RPMI7951 (cell line): ENCODE results near the gene ASCC3. TPM values are rescaled to one million over a fixed set of nuclear protein-coding genes. Genes with fewer than 3 reads are reported as not detected.
"Not testable (repeated sequence)": the region's sequence is repeated elsewhere in the genome, so short reads cannot be mapped to it uniquely, and the experiment has no call there.

Source experiments
- DNase-seq: peaks from one replicate; pipeline ENCODE4 v3.0.0-alpha.2; 2012; ENCODE audit warnings: low read depth
- total RNA-seq: library from RNA; depleted of rRNA; stranded (reverse); fragments of >200 nt; shearing (Covaris generic); gene quantifications from 2 replicates; pipeline ENCODE4 v1.2.3, GENCODE V29; 2014; rRNA removed

ASCC3 gene, protein sequence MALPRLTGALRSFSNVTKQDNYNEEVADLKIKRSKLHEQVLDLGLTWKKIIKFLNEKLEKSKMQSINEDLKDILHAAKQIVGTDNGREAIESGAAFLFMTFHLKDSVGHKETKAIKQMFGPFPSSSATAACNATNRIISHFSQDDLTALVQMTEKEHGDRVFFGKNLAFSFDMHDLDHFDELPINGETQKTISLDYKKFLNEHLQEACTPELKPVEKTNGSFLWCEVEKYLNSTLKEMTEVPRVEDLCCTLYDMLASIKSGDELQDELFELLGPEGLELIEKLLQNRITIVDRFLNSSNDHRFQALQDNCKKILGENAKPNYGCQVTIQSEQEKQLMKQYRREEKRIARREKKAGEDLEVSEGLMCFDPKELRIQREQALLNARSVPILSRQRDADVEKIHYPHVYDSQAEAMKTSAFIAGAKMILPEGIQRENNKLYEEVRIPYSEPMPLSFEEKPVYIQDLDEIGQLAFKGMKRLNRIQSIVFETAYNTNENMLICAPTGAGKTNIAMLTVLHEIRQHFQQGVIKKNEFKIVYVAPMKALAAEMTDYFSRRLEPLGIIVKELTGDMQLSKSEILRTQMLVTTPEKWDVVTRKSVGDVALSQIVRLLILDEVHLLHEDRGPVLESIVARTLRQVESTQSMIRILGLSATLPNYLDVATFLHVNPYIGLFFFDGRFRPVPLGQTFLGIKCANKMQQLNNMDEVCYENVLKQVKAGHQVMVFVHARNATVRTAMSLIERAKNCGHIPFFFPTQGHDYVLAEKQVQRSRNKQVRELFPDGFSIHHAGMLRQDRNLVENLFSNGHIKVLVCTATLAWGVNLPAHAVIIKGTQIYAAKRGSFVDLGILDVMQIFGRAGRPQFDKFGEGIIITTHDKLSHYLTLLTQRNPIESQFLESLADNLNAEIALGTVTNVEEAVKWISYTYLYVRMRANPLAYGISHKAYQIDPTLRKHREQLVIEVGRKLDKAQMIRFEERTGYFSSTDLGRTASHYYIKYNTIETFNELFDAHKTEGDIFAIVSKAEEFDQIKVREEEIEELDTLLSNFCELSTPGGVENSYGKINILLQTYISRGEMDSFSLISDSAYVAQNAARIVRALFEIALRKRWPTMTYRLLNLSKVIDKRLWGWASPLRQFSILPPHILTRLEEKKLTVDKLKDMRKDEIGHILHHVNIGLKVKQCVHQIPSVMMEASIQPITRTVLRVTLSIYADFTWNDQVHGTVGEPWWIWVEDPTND (N-terminal part only)
- 40.7 and 42.1 TPM in 2 replicates for total RNA-seq

DNA sequence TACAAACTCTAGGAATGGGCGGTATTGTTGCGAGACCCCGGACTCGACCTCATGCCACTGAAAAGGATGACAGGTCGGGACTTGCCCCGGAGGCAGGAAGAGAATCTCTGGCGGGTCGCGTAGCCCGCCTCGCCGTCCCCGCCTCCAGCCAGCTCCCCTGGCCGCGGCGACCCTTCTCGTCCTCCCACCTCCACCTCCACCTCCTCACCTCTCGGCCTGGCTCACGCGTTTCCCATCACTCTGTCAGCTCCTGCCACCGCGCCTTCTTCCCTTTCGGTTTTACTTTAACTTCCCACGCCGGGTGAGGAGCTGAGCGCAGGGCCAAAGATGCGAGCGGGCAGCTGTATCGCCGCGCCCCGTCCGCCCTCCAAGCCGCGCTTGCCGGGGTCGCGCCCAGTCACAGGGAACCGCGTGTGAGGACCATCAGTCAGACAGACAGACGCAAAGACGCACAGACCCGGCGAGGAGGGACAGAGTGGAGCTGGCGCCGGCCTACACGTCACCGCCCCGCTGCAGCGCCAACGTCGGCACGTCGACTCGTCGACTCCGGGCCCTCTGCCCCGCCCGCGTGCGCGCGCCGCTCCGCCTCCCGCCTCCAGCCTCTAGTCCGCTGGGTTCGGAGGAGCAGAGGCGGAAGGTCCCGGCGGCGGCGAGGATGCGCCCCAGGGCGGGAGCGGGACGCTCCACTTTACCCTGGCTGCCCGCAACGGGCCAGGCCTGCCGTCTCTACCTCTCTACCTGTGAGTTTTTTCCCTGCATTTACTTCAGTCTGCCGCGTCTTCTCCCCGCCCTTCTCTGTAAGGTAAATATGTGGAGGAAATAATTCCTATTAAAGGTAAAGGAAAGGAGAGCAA lies at the start of gene ASCC3:
TSS of gene ASCC3 (minus strand) at position 477 of the 854 bp plus-strand sequence. CDS start 13,332 bp downstream, outside the sequence.
- DNase-seq, result peak; percentile 92

DNA sequence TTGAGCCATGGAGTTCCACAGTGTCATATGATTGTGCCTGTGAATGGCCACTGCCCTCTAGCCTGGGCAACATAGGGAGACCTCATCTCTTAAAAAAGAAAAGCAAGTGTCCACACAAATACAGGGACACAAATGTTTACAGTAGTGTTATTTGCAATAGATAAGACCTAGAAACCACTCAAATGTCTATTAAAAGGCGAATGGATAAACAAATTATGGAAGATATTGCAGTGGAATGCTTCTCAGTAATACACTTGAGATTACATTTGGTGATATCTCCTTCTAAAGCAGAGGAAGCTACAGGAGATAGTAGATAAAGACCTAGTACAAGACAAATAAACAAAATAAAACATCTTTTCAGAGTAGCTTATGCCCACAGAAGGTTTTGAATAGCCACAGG lies 44.6 kb upstream of the ASCC3 start:
- no peak for DNase-seq

DNA sequence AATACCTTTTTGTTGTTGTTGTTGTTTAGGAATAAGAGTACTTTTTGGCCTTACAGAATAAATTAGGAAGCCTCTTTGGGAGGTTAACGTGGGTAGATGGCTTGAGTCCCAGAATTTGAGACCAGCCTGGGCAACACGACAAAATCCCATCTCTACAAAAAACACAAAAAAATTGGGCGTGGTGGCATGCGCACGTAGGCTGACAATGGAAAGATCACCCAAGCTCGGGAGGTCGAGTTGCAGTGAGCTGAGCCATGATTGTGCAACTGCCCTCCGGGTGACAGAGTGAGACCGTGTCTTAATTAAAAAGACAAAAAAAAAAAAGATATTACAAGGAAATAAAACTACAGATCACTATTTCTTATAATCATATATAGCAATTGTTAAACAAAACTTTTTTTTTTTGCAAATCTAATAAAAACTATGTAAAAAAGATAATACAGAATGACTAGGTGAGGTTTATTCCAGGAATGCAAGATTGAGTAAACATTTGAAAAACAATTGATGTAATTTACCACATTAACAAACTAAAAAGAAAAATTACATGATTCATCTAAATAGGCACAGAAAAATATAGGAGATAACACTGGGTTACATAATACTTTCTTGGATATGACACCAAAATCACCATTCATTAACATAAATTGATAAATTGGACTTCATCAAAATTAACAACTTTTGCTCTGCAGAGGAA lies 43.6 kb upstream of the ASCC3 start:
- DNase-seq, result peak; percentile 1

DNA sequence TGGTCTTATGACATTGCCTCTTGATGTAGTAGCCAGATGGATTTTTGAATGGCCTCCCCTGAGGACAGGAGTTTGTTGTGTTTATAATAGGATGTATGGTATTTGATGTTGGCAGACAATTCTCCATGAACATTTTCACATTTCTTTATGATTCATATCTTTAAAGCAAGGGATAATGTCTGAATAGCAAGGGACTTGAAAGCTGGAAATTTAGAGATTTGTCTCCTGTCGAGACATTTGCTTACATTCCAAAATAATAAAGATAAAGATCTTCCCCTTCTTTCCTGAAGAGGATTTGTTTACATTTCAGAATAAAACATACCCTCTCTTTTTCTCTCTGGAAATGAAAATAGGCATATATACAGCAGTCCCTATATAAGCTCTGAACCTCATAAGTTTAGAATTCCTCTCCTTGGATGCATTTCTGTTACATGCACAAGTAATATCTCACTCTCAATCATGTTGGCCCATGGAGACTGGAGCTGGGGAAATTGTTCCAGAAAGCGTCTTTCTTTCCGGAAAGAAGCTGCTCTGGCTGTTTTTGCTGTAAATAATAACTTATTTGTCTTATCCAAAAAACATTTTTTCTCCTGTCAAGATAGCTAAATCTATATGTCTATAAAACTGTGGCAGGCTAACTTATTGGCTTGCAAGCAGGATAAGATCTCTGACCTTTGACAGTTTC lies 42.5 kb upstream of the ASCC3 start:
- DNase-seq, result no peak

DNA sequence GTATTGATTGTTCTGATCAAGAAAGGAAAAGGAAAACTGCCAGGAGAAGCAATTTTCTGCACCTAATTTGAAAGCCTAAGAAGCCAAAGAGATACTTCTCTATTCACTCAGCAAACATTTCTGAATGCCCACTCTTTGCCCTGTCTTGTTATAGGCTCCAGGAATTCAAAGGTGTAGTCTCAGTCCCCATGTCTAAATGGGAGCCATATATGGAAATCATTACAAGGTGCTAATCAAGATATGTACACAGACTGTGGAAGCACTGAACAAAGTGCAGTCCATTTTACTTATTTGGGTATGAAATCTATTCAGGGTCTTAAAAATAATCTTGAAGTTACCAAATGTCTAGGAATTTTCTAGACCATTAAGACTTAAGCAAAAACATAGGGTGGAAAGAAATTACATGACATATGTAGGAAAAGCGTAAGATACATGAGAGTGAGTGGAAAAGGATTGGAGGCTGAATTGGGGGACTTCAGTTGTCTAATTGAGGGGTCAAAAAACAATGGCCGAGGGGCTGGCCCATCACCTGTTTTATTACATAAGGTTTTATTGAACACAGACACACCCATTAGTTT lies 39.0 kb upstream of the ASCC3 start:
- no peak for DNase-seq

DNA sequence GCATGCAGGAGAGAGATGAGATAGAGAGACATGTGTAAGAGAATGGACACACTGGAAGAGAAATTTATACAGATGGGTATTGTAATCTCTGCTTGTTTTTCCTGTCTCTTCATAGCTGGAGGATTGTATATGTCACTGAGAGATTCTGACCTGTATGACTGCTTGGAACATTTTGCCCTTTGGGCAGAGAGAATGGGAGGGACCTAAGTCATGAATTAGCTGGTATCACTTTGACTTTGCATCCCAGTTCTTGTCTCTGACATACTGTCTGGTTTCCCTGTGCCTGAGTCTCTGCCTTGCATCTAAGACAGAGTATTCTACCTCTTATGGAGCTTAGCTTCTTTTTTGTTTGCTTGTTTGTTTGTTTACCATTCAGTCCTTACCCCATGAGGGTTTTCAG lies 37.0 kb upstream of the ASCC3 start:
- DNase-seq, result no peak

DNA sequence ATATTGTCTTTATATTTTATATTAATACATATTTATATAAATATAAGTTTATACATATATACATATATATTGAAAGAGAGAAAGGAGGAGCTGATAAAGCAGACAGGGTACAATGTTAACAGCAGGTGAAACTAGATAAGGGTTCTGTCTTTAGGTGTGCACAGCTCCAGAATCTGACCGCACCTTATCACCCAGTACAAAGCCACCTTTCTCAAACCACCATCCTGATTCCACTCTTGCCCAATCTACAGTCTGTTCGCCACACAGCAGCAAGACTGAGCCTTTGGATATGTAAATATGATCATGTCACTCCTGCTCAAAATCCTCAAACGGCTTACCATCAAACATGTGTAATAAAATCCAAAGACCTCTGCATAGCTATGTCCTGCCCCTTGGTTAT lies 34.7 kb upstream of the ASCC3 start:
- DNase-seq, result no peak

DNA sequence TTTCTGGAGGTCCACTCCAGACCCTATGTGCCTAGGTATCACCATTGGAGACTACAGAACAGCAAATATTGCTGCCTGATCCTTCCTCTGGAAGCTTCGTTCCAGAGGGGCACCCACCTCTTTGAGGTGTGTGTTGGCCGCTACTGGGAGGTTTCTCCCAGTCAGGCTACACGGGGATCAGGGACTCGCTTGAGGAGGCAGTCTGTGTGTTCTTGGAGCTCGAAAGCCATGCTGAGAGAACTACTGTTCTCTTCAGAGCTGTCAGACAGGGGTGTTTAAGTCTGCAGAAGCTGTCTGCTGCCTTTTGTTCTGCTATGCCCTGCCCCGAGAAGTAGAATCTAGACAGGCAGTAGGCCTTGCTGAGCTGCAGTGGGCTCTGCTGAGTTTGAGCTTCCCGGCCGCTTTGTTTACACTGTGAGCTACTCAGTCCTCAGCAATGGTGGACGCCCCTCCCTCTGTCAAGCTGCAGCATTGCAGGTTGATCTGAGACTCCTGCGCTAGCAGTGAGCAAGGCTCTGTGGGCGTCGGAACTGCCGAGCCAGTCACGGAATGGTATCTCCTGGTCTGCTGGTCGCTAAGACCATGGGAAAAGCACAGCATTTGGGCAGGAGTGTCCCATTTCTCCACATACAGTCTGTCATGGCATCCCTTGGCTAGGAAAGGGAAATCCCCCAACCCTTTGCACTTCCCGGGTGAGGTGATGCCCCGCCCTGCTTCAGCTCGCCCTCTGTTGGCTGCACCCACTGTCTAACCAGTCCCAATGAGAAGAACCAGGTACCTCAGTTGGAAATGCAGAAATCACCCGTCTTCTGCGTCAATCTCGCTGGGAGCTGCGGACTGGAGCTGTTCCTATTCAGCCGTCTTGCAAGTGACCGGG lies 32.5 kb upstream of the ASCC3 start:
- no peak for DNase-seq

DNA sequence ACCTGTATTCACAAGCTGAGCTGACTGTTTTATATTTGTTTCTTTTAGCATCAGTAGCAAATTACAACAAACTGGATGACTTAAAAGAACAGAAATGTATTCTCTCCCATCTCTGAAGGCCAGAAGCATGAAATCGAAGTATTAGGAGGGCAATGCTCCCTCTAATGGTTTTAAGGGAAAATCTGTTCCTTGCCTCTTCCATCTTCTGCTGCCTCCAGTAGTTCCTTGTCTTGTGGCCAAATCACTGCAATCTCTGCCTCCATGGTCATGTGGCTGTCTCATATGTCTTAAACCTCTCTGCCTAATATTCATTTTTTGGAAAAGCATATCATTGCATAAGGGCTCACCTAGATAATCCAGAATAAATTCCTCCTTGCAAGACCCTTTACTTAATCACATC lies 25.2 kb upstream of the ASCC3 start:
- no peak for DNase-seq

DNA sequence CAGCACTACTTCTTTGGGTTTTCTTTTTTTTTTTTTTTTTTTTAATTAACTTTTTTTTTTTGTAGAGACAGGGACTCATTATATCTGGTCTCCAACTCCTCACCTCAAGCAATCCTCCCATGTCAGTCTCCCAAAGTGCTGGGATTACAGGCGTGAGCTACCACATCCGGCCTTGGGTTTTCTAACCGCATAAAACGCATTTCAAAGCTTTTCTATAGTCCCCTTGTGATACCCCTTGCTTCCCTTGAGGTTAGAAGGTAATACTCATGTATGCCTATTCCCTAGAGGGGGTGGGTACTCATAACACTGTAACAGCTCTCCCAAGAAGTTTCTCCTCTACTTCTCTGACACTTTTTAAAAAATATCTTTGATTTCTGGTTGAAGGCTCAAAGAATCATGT lies 23.9 kb upstream of the ASCC3 start:
- no peak for DNase-seq

DNA sequence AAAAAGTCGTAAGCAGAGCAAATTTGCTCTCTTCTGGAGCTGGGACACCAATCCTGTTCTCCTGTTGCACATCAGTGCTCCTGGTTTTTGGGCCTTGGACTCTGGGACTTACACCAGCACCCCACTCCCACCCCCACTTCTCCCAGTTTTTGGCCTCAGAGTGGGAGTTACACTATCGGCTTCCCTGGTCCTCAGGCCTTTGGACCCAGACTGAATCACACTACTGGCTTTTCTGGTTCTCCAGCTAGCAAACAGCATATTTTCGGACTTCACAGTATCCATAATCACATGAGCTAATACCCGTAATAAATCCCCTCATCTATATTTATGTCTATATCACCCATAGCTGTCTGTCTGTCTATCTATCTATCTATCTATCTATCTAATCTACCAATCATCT lies 23.2 kb upstream of the ASCC3 start:
- no peak for DNase-seq

DNA sequence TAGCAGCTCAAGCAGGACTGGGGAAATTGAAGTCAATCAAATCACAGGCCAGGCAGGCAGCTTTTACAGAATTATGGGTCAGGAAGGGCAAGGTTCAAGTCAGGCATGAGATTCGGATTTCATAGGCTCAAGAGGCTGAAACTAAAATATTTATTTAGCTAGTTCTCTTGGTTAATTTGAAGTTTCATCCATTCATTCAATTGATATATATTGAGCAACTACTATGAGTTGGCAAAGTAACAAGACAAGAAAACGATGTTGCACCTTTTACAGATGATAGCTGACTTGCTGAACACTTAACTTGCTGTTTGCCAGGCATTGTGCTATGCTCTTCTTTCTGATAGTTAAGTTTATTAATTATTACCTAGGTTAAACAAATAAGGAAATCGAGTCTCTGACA lies 20.5 kb upstream of the ASCC3 start:
- DNase-seq, result no peak

DNA sequence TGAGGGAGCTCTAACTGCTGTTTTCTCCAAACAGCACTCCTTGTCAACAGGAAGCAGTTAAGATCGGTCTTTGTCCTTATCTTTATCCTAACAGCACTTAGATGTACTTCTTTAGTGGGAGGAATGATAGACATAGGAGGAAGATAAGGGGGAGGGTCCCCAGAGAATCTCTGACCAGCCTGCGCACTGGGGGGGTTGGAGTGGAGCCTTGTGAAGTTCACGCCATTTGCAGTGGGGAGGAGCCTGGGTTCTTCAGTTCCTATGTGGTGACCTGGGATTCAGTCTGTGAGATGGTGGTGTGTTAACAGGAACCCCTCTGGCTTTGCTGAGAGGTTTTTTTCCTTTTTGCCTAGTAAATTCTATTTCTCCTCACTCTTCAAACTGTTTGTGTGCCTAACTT lies 18.1 kb upstream of the ASCC3 start:
- no peak for DNase-seq

DNA sequence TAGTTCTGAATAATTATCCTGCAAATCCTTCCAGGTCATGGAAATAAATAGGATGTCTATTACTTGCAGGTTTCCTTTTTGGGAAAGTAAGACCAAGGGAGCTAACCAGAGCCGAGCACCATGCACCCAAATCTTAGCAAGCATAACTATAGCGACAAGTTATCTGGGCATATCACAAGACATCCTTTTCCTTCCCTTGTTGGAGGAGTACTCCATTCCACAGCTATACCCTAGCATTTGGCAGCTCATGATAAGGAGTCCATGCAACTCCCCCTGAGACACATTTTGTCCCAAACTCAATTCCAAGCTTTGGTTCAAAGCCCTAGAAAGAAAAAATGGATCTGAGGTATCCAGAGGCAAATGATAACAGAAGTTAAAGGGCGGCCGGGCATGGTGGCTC lies 16.5 kb upstream of the ASCC3 start:
- no peak for DNase-seq

DNA sequence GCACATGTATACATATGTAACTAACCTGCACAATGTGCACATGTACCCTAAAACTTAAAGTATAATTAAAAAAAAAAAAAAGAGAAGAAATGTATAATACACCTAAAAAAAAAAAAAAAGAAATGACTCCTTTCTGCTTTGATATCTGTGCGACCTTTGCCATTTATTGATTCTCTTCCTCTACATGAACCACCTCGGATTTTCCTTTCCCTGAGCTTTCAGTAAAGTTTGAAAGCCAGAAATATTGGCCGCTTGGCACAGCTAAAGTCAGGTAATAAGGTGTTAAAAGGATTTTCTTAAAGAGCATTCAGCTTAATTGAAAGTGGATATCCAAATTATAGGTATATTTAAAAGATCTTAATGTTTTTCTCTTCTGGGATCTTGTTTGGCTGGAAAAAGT lies 12.6 kb upstream of the ASCC3 start:
- DNase-seq, result no peak

DNA sequence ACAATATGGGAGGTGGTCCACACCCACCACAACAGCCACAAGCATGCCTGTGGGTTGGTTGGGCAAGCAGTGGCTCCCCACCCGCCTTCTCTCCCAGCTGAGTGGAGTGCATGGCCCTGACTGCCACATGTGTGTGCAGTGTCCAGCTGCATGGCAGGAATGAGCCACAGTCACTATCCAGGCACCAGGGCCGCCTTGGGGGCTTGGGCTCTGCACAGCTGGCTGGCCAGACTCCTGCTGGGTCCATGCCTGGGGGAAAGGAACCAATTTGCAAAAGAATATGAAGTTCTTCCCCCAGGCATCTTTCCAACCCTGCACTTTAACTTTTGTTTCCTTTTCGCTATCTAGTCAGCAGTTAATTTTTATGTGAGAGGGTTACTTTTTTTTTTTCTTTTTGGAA lies 11.6 kb upstream of the ASCC3 start:
- DNase-seq, result peak; percentile 11

DNA sequence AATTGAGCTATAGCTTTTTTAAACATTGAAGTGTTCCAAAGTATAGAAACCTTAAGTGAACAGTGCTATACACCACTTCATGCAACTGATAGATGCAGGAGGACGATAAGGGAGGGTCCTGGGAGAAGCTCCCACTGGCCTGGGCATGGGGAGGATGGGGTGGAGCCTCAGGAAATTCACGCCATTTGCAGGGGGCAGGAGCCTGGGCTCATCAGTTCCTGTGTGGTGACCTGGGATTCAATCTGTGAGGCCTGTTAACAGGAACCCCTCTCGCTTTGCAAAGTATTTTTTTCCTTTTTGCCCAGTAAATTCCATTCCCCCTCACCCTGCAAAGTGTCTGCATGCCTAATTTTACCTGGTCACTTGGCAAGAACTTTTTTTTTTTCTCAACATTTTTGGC lies 11.0 kb upstream of the ASCC3 start:
- DNase-seq, result no peak

DNA sequence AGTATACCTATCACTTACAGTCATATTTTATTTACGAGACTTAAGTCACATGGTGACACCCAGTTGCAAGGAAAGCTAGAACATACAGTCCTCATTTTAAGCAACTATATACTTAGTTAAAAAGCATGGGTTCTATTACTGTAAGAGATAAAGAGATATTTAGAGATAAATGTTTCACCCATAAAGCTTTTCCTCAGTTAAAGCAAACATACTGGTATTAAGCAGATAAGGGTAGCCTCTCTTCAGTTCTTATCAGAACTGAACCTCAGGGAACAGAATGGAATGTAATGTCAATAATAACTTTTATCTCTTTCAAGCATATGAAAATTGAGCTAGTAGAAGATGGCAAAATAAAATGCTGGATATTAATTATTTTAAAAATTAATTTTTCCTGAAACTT lies 9.9 kb upstream of the ASCC3 start:
- no peak for DNase-seq

DNA sequence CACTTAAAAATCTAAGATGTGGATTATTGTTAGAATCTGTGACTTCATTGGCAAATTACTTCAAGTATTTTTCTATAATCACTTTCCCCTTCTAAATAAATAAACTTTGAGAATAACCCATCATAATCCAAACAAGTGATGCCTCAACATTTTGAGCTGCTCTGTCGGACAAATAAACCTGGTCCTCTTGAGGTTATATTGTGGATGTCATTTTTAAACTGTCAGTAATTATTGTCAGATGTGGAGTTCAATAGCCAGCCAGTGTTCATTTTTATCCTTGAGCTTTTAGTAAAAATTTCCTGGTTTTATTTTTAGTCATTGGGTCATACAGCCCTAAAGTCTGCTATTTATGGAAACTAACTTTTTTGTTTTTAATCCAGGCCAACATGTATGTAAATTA lies 9.5 kb upstream of the ASCC3 start:
- DNase-seq, result not testable (repeated sequence)
